Ascending aorta (tissue), 2 donors: ENCODE results near the gene C17orf50. TPM values are rescaled to one million over a fixed set of nuclear protein-coding genes. Genes with fewer than 3 reads are reported as not detected.

ENCODE experiments used
- DNase-seq, 2 donors: peaks; one replicate each; pipeline ENCODE4 v3.0.0-alpha.2; 2019; ENCODE audit warnings: low spot score in 2 of 2
- H3K27ac ChIP-seq, 2 donors: fragments of 200-600 bp; sonication (generic); one replicate each; pipeline ENCODE4 v1.5.1; 2016 to 2017; ENCODE audit warnings: mild to moderate bottlenecking in 1 of 2
- H3K27me3 ChIP-seq: fragments of 200-600 bp; sonication (generic); one replicate; pipeline ENCODE4 v1.5.1; 2017
- H3K36me3 ChIP-seq, 2 donors: fragments of 200-600 bp; sonication (generic); one replicate each; pipeline ENCODE4 v1.5.1; 2016
- H3K4me1 ChIP-seq, 2 donors: fragments of 200-600 bp; sonication (generic); one replicate each; pipeline ENCODE4 v1.5.1; 2016 to 2017; ENCODE audit warnings: mild to moderate bottlenecking in 1 of 2
- H3K4me3 ChIP-seq, 2 donors: fragments of 200-600 bp; sonication (generic); one replicate each; pipeline ENCODE4 v1.5.1; 2016 to 2017; ENCODE audit warnings: mild to moderate bottlenecking in 1 of 2
- H3K9me3 ChIP-seq, 2 donors: fragments of 200-600 bp; sonication (generic); one replicate each; pipeline ENCODE4 v1.5.1; 2016
- intact Hi-C: fragments of 100-400 bp; cut with DNase I; formaldehyde crosslinking; loops from one replicate; pipeline ENCODE4 v1.15.1; 2023
- total RNA-seq: library from RNA; depleted of rRNA; stranded (reverse); fragments of >200 nt; gene quantifications from one replicate; pipeline ENCODE4 v1.1.0, GENCODE V29; 2016
- TF ChIP-seq, protein P1 (sequence below), 3 experiments: fragments of 200-600 bp in 2 of 3; fragments of 450-650 bp in 1 of 3; sonication (generic) in 2 of 3; IDR thresholded peaks; one replicate each; pipeline ENCODE4 v1.5.1; 2016 to 2019; ENCODE audit warnings: antibody characterized with exemption in 3 of 3, mild to moderate bottlenecking in 1 of 3, moderate library complexity in 1 of 3

The C17orf50 gene
- total RNA-seq, result not detected

DNA sequence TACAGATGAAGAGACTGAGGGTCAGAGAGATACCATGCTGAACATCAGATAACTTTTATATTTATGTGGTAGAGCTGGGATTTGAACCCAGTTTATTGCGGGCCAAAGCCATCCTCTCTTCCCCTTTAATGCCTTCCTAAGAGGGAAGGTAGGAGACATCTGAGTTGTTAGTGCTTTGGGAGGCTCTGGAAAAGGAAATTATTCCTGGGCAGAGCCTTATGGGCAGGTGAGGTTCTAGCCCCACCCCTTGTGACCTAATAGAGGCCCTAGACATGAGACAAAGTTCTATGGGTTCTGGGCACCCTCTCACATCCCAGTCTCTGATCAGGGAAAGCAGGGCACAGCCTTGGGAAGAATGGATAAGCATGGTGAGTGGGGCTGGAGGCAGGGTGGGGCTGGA lies at the start of gene C17orf50:
C17orf50 (plus strand) TSS at position 301 of the 400 bp plus-strand sequence; CDS start at position 356, 55 bp downstream.
- TF ChIP-seq, protein P1, sequence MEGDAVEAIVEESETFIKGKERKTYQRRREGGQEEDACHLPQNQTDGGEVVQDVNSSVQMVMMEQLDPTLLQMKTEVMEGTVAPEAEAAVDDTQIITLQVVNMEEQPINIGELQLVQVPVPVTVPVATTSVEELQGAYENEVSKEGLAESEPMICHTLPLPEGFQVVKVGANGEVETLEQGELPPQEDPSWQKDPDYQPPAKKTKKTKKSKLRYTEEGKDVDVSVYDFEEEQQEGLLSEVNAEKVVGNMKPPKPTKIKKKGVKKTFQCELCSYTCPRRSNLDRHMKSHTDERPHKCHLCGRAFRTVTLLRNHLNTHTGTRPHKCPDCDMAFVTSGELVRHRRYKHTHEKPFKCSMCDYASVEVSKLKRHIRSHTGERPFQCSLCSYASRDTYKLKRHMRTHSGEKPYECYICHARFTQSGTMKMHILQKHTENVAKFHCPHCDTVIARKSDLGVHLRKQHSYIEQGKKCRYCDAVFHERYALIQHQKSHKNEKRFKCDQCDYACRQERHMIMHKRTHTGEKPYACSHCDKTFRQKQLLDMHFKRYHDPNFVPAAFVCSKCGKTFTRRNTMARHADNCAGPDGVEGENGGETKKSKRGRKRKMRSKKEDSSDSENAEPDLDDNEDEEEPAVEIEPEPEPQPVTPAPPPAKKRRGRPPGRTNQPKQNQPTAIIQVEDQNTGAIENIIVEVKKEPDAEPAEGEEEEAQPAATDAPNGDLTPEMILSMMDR (IDR thresholded peaks at IDR 0.05), result no peak
- DNase-seq, result no peak
- no peak within 1 kb of the TSS for H3K27ac ChIP-seq
- H3K27me3 ChIP-seq, result no peaks in the 10 kb centered on the region
- H3K36me3 ChIP-seq, result no peaks in the 10 kb centered on the region
- H3K4me3 ChIP-seq, result no peak within 1 kb of the TSS
- intact Hi-C loops, result no loop called here
- peaks cover 2 to 10% of the 10 kb centered on the region in 2 donors for H3K4me1 ChIP-seq
- no peaks in the 10 kb centered on the region for H3K9me3 ChIP-seq

DNA sequence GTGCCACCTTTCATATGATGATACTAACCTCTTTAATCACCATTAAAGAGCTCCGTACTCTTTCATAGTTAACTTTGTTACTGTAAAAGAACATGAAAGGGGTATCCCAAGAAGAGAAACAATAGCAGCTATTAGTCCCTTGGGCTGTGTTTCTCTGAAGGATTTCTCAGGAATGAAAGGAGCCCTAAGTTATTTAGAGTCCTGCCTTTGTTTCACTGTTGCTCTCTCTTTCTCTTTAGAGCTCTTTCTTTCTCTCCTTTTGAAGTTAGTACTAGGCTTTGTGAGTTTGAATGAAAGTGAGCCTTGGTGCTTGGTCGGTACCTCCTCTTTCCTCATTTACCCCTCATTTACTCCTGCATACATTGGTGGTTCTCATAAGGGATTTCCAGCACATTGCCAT lies 49.7 kb upstream of the C17orf50 start:
- TF ChIP-seq, protein P1 (IDR thresholded peaks at IDR 0.05), result no peak
- no peak overlapping the region for H3K4me3 ChIP-seq
- no peaks in the 10 kb centered on the region for H3K9me3 ChIP-seq
- intact Hi-C loops, result loop anchor here (10.0 kb wide), 1 partner anchor 276 kb away; the partner anchor contains the start of gene SLFN12
- peak overlapping the region; percentile 36 to 74 for H3K27ac ChIP-seq
- DNase-seq, result no peak
- H3K36me3 ChIP-seq, result peaks cover 15 to 30% of the 10 kb centered on the region in 2 donors
- H3K4me1 ChIP-seq, result peaks cover 8 to 26% of the 10 kb centered on the region in 2 donors
- H3K27me3 ChIP-seq, result no peaks in the 10 kb centered on the region

DNA sequence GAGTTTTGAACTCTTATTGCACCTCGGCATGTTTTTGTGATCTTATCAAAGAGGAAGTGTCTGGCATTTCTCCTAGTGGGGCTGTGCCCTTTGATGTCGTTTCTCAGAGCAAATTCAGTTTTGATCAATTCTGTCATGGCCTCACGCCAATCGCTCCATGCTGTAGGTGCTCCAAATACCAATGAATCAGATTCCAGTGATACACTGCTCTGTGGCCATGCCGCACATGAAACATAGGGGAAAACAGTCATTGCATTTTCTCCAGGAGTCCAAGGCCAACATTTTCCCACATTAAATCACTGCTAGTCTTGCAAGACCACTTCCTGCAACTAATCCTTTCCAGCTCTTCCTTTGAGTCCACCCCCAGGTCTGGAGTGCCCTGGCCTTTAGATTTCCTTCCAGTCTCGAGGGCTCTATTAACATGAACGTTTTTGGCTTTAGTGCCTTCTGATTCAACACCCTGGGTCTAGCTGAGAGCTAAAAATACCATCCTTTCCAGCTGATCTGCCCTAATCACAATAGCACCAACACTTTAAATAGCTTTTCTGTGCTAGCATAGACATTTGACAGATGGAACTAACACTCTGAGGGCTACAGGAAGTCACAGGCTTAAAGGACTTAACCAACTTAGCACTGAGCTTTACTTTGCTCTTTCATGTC lies 47.5 kb upstream of the C17orf50 start:
- H3K4me1 ChIP-seq, result peaks cover 12 to 41% of the 10 kb centered on the region in 2 donors
- no peaks in the 10 kb centered on the region for H3K27me3 ChIP-seq
- H3K4me3 ChIP-seq, result peak overlapping the region in 1 of 2 donors; percentile 14
- peak overlapping the region; percentile 74 to 85 for H3K27ac ChIP-seq
- TF ChIP-seq, protein P1 (IDR thresholded peaks at IDR 0.05), result no peak
- H3K36me3 ChIP-seq, result peaks cover 15 to 35% of the 10 kb centered on the region in 2 donors
- H3K9me3 ChIP-seq, result no peaks in the 10 kb centered on the region
- DNase-seq, result peak; percentile 37 to 91
- intact Hi-C loops, result loop anchor here (1.0 to 10.0 kb wide), 2 partner anchors 96 to 278 kb away; partner anchors contain the start of genes SLFN12 and TAF15

DNA sequence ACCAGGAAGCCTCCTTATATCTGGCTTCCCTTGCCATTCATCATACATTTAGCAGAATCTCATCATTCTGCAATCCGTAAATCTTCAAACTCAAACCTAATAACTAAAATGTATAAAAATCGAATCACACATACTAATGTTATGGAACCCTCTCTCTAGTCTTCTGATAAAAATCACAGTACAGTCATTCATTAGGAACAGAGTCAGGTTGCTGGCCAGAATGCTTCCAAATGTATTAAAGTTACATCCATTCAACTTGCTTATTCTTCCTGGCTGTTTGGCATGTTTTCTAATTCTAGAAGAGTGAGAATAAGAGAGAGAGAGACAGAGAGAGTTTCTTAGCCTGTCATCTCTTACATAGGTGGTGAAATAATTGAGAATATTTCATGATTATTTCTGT lies 45.7 kb upstream of the C17orf50 start:
- no peak for DNase-seq
- Histone ChIP-seq H3K4me1 (peaks cover 12 to 45% of the 10 kb centered on the region in 2 donors), H3K9me3 (no peaks in the 10 kb centered on the region), H3K4me3 (no peak overlapping the region), H3K27ac (peak overlapping the region; percentile 74 to 85), H3K27me3 (no peaks in the 10 kb centered on the region), H3K36me3 (peaks cover 17 to 25% of the 10 kb centered on the region in 2 donors)
- intact Hi-C loops, result loop anchor here (5.0 to 10.0 kb wide), 2 partner anchors 280 to 1463 kb away; partner anchors contain the start of gene SLFN12
- TF ChIP-seq, protein P1 (IDR thresholded peaks at IDR 0.05), result no peak

DNA sequence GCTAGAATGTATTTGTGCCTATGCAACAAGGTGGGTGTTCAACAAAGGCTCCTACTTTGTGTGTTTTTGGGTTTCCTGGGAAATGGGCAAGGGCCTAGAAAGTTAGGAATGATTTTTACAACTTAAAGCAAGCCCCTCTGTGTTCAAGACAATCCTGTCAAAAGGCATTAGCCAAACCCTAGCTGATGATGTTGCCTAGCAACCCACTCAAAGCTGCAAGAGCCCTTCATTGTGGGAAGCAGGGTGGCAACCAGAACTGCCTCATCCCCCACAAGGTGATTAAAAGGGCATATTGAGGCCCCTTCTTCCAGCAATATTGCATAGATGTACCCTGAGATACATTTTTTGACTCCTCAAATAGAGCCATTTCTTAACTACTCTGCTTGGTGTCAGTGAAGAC lies 45.3 kb upstream of the C17orf50 start:
- no peak for DNase-seq
- TF ChIP-seq, protein P1 (IDR thresholded peaks at IDR 0.05), result no peak
- peaks cover 18 to 21% of the 10 kb centered on the region in 2 donors for H3K36me3 ChIP-seq
- H3K4me1 ChIP-seq, result peaks cover 12 to 45% of the 10 kb centered on the region in 2 donors
- no peak overlapping the region for H3K4me3 ChIP-seq
- H3K27ac ChIP-seq, result peak overlapping the region; percentile 74 to 85
- H3K9me3 ChIP-seq, result no peaks in the 10 kb centered on the region
- no peaks in the 10 kb centered on the region for H3K27me3 ChIP-seq
- intact Hi-C loops, result loop anchor here (5.0 to 10.0 kb wide), 2 partner anchors 281 to 1463 kb away; partner anchors contain the start of gene SLFN12
